CD8-positive, alpha-beta memory T cell (primary cell): ENCODE results near the gene CUL5. TPM values are rescaled to one million over a fixed set of nuclear protein-coding genes. Genes with fewer than 3 reads are reported as not detected.
"Not testable (repeated sequence)": the region's sequence is repeated elsewhere in the genome, so short reads cannot be mapped to it uniquely, and the experiment has no call there.

Experiments
- CTCF ChIA-PET: fragments of 350-600 bp; sonication (Branson Sonifier 250); formaldehyde crosslinking; loops from one replicate; lab custom pipeline; 2021; ENCODE audit warnings: antibody characterized with exemption; lab: Charles Lee
- POLR2A ChIA-PET: fragments of 350-600 bp; sonication (Branson Sonifier 250); formaldehyde crosslinking; loops from one replicate; lab custom pipeline; 2021; ENCODE audit warnings: antibody characterized with exemption; lab: Charles Lee
- DNase-seq, 5 donors: peaks; one replicate each; pipeline versions ENCODE4 v3.0.0 to v3.0.0-alpha.2; 2020 to 2022; ENCODE audit warnings: mixed read lengths in 1 of 5
- H3K27ac ChIP-seq: one replicate; pipeline ENCODE4 v1.7.0; 2013; ENCODE audit warnings: low read depth, mild to moderate bottlenecking, low read length, moderate library complexity
- H3K27me3 ChIP-seq: 2 replicates; pipeline ENCODE4 v1.7.0; 2013; ENCODE audit warnings: low read length, mild to moderate bottlenecking; ENCODE audit not compliant: insufficient read depth, poor library complexity, severe bottlenecking
- H3K36me3 ChIP-seq: 2 replicates; pipeline ENCODE4 v1.7.0; 2013; ENCODE audit warnings: mild to moderate bottlenecking, low read length, moderate library complexity; ENCODE audit not compliant: insufficient read depth
- H3K4me1 ChIP-seq: 2 replicates; pipeline ENCODE4 v1.7.0; 2013; ENCODE audit warnings: mild to moderate bottlenecking, low read length, moderate library complexity; ENCODE audit not compliant: insufficient read depth
- H3K4me3 ChIP-seq: 2 replicates; pipeline ENCODE4 v1.7.0; 2013; ENCODE audit warnings: mild to moderate bottlenecking, low read length
- H3K9me3 ChIP-seq: 2 replicates; pipeline ENCODE4 v1.7.0; 2013; ENCODE audit warnings: mild to moderate bottlenecking, low read length
- H3K27ac Mint-ChIP-seq, 8 donors: one replicate each; pipeline ENCODE4 v1.8.0; 2020 to 2021; ENCODE audit warnings: mixed read lengths in 8 of 8, mild to moderate bottlenecking in 6 of 8, inconsistent platforms in 3 of 8, moderate library complexity in 3 of 8
- H3K27me3 Mint-ChIP-seq, 2 donors: one replicate each; pipeline ENCODE4 v1.8.0; 2020 to 2021; ENCODE audit warnings: mixed read lengths in 2 of 2, mild to moderate bottlenecking in 1 of 2, moderate library complexity in 1 of 2
- H3K36me3 Mint-ChIP-seq, 3 donors: one replicate each; pipeline ENCODE4 v1.8.0; 2020 to 2021; ENCODE audit warnings: mixed read lengths in 3 of 3, inconsistent platforms in 1 of 3, mild to moderate bottlenecking in 1 of 3
- H3K4me1 Mint-ChIP-seq, 3 donors: one replicate each; pipeline ENCODE4 v1.8.0; 2020 to 2021; ENCODE audit warnings: mixed read lengths in 3 of 3, inconsistent platforms in 1 of 3, mild to moderate bottlenecking in 1 of 3
- H3K4me3 Mint-ChIP-seq, 7 donors: one replicate each; pipeline ENCODE4 v1.8.0; 2020 to 2021; ENCODE audit warnings: mixed read lengths in 7 of 7, mild to moderate bottlenecking in 6 of 7, moderate library complexity in 4 of 7, inconsistent platforms in 2 of 7
- H3K9me3 Mint-ChIP-seq, 5 donors: one replicate each; pipeline ENCODE4 v1.8.0; 2020 to 2022; ENCODE audit warnings: mixed read lengths in 5 of 5, mild to moderate bottlenecking in 3 of 5, moderate library complexity in 2 of 5, inconsistent platforms in 1 of 5
- polyA plus RNA-seq: library from polyadenylated mRNA; unstranded; fragments of 300-500 nt; fragmentation: Illumina TruSeq; gene quantifications from one replicate; pipeline ENCODE4 v1.2.3, GENCODE V29; 2021
- total RNA-seq, 2 experiments: library from RNA; stranded (reverse); gene quantifications; one replicate each; pipeline ENCODE4 v1.2.3, GENCODE V29; 2021

CUL5 gene
- total and polyA plus RNA-seq, 3 experiments from 2014 or later: 39.0 to 42.9 (median 41.8) TPM

- Mint-ChIP-seq H3K4me1 (peaks cover 41 to 75% (median 68%) of the 10 kb centered on the region in 3 donors), H3K27ac (peak overlapping the region in 1 of 8 donors; percentile 43), H3K36me3 (peaks cover 11 to 41% (median 16%) of the 10 kb centered on the region in 3 donors)
- H3K4me3 ChIP-seq, H3K4me3 Mint-ChIP-seq, H3K27ac ChIP-seq, H3K9me3 ChIP-seq, H3K9me3 Mint-ChIP-seq, H3K27me3 ChIP-seq, H3K27me3 Mint-ChIP-seq, H3K36me3 ChIP-seq, DNase-seq, POLR2A ChIA-PET: not testable (repeated sequence)
- H3K4me1 ChIP-seq: peaks cover 17% of the 10 kb centered on the region
- CTCF ChIA-PET: interaction anchor here (1.0 kb wide), 1 partner anchor 20 kb away, joined by 3 read pairs; the partner anchor contains the start of gene CUL5
These were observed 20.2 kb downstream of the CUL5 start for GRCh38 chr11:108028822-108029441.

GRCh38 chr11:108031604-108032003 lies 22.9 kb downstream of the CUL5 start:
- peaks cover 20% of the 10 kb centered on the region for H3K36me3 ChIP-seq
- H3K9me3 ChIP-seq, H3K9me3 Mint-ChIP-seq, H3K4me3 Mint-ChIP-seq, H3K27ac Mint-ChIP-seq, H3K4me3 ChIP-seq, H3K27ac ChIP-seq, POLR2A ChIA-PET, DNase-seq, H3K4me1 ChIP-seq, H3K27me3 Mint-ChIP-seq, H3K27me3 ChIP-seq: not testable (repeated sequence)
- CTCF ChIA-PET: interaction anchor here (1.8 kb wide), 1 partner anchor 23 kb away, joined by 6 read pairs; the partner anchor contains the start of gene CUL5
- H3K36me3 Mint-ChIP-seq: peaks cover 11 to 60% (median 19%) of the 10 kb centered on the region in 3 donors
- peaks cover 18 to 54% (median 49%) of the 10 kb centered on the region in 3 donors for H3K4me1 Mint-ChIP-seq

- H3K27ac ChIP-seq: no peak overlapping the region
- Mint-ChIP-seq H3K36me3 (peaks cover 11 to 69% (median 19%) of the 10 kb centered on the region in 3 donors), H3K9me3 (peaks cover 0 to 2% (median 0%) of the 10 kb centered on the region in 5 donors), H3K4me1 (peaks cover 15 to 49% (median 47%) of the 10 kb centered on the region in 3 donors), H3K27me3 (no peaks in the 10 kb centered on the region), H3K27ac (peak overlapping the region in 2 of 8 donors; percentile 44 to 52), H3K4me3 (no peak overlapping the region)
- no peaks in the 10 kb centered on the region for H3K27me3 ChIP-seq
- ChIA-PET POLR2A (no interaction called here), CTCF (interaction anchor here (1.8 kb wide), 1 partner anchor 24 kb away, joined by 6 read pairs; the partner anchor contains the start of gene CUL5)
- peaks cover 20% of the 10 kb centered on the region for H3K36me3 ChIP-seq
- no peak overlapping the region for H3K4me3 ChIP-seq
- no peaks in the 10 kb centered on the region for H3K9me3 ChIP-seq
- no peak for DNase-seq
- H3K4me1 ChIP-seq: peaks cover 8% of the 10 kb centered on the region
These were observed 24.1 kb downstream of the CUL5 start for GRCh38 chr11:108032800-108033199.

- Mint-ChIP-seq H3K4me1 (peaks cover 7 to 37% (median 37%) of the 10 kb centered on the region in 3 donors), H3K36me3 (peaks cover 11 to 74% (median 17%) of the 10 kb centered on the region in 3 donors), H3K9me3 (peaks cover 0 to 2% (median 0%) of the 10 kb centered on the region in 5 donors), H3K27me3 (no peaks in the 10 kb centered on the region), H3K27ac (peak overlapping the region in 2 of 8 donors; percentile 3 to 56), H3K4me3 (no peak overlapping the region)
- no peaks in the 10 kb centered on the region for H3K9me3 ChIP-seq
- no peaks in the 10 kb centered on the region for H3K27me3 ChIP-seq
- H3K27ac ChIP-seq: no peak overlapping the region
- ChIA-PET POLR2A (no interaction called here), CTCF (no interaction called here)
- no peaks in the 10 kb centered on the region for H3K4me1 ChIP-seq
- no peak for DNase-seq
- peaks cover 20% of the 10 kb centered on the region for H3K36me3 ChIP-seq
- H3K4me3 ChIP-seq: no peak overlapping the region
These were observed 25.3 kb downstream of the CUL5 start for GRCh38 chr11:108034034-108034433.

- no peaks in the 10 kb centered on the region for H3K9me3 ChIP-seq
- H3K27me3 ChIP-seq: no peaks in the 10 kb centered on the region
- Mint-ChIP-seq H3K27me3 (no peaks in the 10 kb centered on the region), H3K9me3 (peaks cover 0 to 1% (median 0%) of the 10 kb centered on the region in 5 donors), H3K36me3 (peaks cover 11 to 82% (median 21%) of the 10 kb centered on the region in 3 donors), H3K4me1 (peaks cover 8 to 40% (median 37%) of the 10 kb centered on the region in 3 donors), H3K4me3 (no peak overlapping the region), H3K27ac (peak overlapping the region in 1 of 8 donors; percentile 70)
- ChIA-PET CTCF (no interaction called here), POLR2A (no interaction called here)
- H3K27ac ChIP-seq: no peak overlapping the region
- H3K4me3 ChIP-seq: no peak overlapping the region
- H3K4me1 ChIP-seq: no peaks in the 10 kb centered on the region
- peaks cover 20% of the 10 kb centered on the region for H3K36me3 ChIP-seq
- DNase-seq: no peak
These were observed 26.3 kb downstream of the CUL5 start for GRCh38 chr11:108034952-108035351.

- H3K27ac Mint-ChIP-seq: peak overlapping the region in 1 of 8 donors; percentile 41
- H3K27me3 Mint-ChIP-seq: no peaks in the 10 kb centered on the region
- Histone ChIP-seq H3K4me1 (no peaks in the 10 kb centered on the region), H3K27ac (no peak overlapping the region), H3K4me3 (no peak overlapping the region), H3K27me3 (no peaks in the 10 kb centered on the region), H3K9me3 (no peaks in the 10 kb centered on the region), H3K36me3 (peaks cover 20% of the 10 kb centered on the region)
- H3K4me1 Mint-ChIP-seq: peaks cover 8 to 38% (median 33%) of the 10 kb centered on the region in 3 donors
- ChIA-PET CTCF (no interaction called here), POLR2A (no interaction called here)
- peaks cover 11 to 82% (median 20%) of the 10 kb centered on the region in 3 donors for H3K36me3 Mint-ChIP-seq
- no peaks in the 10 kb centered on the region for H3K9me3 Mint-ChIP-seq
- DNase-seq: no peak
- no peak overlapping the region for H3K4me3 Mint-ChIP-seq
These were observed 27.0 kb downstream of the CUL5 start for GRCh38 chr11:108035690-108036089.

GRCh38 chr11:108037211-108037610 lies 28.5 kb downstream of the CUL5 start:
- Histone ChIP-seq H3K27me3 (no peaks in the 10 kb centered on the region), H3K36me3 (peaks cover 20% of the 10 kb centered on the region), H3K27ac (no peak overlapping the region), H3K4me1 (no peaks in the 10 kb centered on the region), H3K9me3 (no peaks in the 10 kb centered on the region), H3K4me3 (no peak overlapping the region)
- Mint-ChIP-seq H3K27ac (peak overlapping the region in 4 of 8 donors; percentile 21 to 81 (median 47)), H3K36me3 (peaks cover 0 to 79% (median 16%) of the 10 kb centered on the region in 3 donors), H3K27me3 (peaks cover 0 to 2% of the 10 kb centered on the region in 2 donors), H3K4me1 (peaks cover 5 to 27% (median 27%) of the 10 kb centered on the region in 3 donors), H3K9me3 (no peaks in the 10 kb centered on the region), H3K4me3 (no peak overlapping the region)
- DNase-seq: no peak
- POLR2A ChIA-PET: no interaction called here
- CTCF ChIA-PET: interaction anchor here (0.9 kb wide), 1 partner anchor 28 kb away, joined by 4 read pairs; the partner anchor contains the start of gene CUL5

- Mint-ChIP-seq H3K4me3 (no peak overlapping the region), H3K9me3 (no peaks in the 10 kb centered on the region), H3K27me3 (peaks cover 0 to 2% of the 10 kb centered on the region in 2 donors), H3K4me1 (peaks cover 5 to 26% (median 23%) of the 10 kb centered on the region in 3 donors), H3K27ac (no peak overlapping the region), H3K36me3 (peaks cover 0 to 78% (median 19%) of the 10 kb centered on the region in 3 donors)
- no peak overlapping the region for H3K4me3 ChIP-seq
- no peaks in the 10 kb centered on the region for H3K27me3 ChIP-seq
- no peak for DNase-seq
- H3K4me1 ChIP-seq: no peaks in the 10 kb centered on the region
- CTCF ChIA-PET: no interaction called here
- H3K9me3 ChIP-seq: no peaks in the 10 kb centered on the region
- H3K36me3 ChIP-seq: peaks cover 20% of the 10 kb centered on the region
- POLR2A ChIA-PET: no interaction called here
- no peak overlapping the region for H3K27ac ChIP-seq
These were observed 28.9 kb downstream of the CUL5 start for GRCh38 chr11:108037636-108038035.
